NAMALWA (cell line): ENCODE data around the gene MYL12A.
A peak's percentile ranks its signal among the peaks of the same experiment; 100 is the strongest.
"Not testable (repeated sequence)": the region's sequence is repeated elsewhere in the genome, so short reads cannot be mapped to it uniquely, and the experiment has no call there.

ENCODE experiments used
- DNase-seq: peaks from one replicate; pipeline ENCODE4 v3.0.0-alpha.2; 2015; ENCODE audit warnings: low spot score

Gene MYL12A

GRCh38 chr18:3247240-3248061 is at the start of gene MYL12A:
Gene MYL12A (plus strand): TSS chr18:3247801. CDS start chr18:3253248, 5,447 bp downstream.
- peak; percentile 96 for DNase-seq

GRCh38 chr18:3198260-3198860 is 49.2 kb upstream of the MYL12A start:
- not testable (repeated sequence) for DNase-seq

GRCh38 chr18:3199942-3200645 is 47.5 kb upstream of the MYL12A start:
- DNase-seq = no peak

- no peak for DNase-seq
These were observed 42.4 kb upstream of the MYL12A start for GRCh38 chr18:3205239-3205638.

- DNase-seq = no peak
These were observed 40.0 kb upstream of the MYL12A start for GRCh38 chr18:3207565-3207964.

GRCh38 chr18:3209859-3210569 is 37.6 kb upstream of the MYL12A start:
- no peak for DNase-seq

- DNase-seq = no peak
These were observed 36.2 kb upstream of the MYL12A start for GRCh38 chr18:3211236-3211992.

GRCh38 chr18:3212657-3213056 is 34.9 kb upstream of the MYL12A start:
- DNase-seq = no peak

- peak; percentile 19 for DNase-seq
These were observed 34.1 kb upstream of the MYL12A start for GRCh38 chr18:3213300-3214059.

GRCh38 chr18:3214855-3215637 is 32.6 kb upstream of the MYL12A start:
- no peak for DNase-seq

- no peak for DNase-seq
These were observed 30.6 kb upstream of the MYL12A start for GRCh38 chr18:3216987-3217386.

GRCh38 chr18:3217948-3218647 is 29.5 kb upstream of the MYL12A start:
- DNase-seq = peak; percentile 6

- DNase-seq = no peak
These were observed 28.8 kb upstream of the MYL12A start for GRCh38 chr18:3218819-3219218.

GRCh38 chr18:3219241-3219630 is 28.4 kb upstream of the MYL12A start:
- DNase-seq = no peak

GRCh38 chr18:3219631-3220335 is 27.8 kb upstream of the MYL12A start, which contains the start of gene MYOM1:
Gene MYOM1 (minus strand): TSS chr18:3219968. CDS start chr18:3215223, 4,745 bp downstream.
- DNase-seq = no peak

- DNase-seq = not testable (repeated sequence)
These were observed 26.7 kb upstream of the MYL12A start for GRCh38 chr18:3220868-3221267.

- no peak for DNase-seq
These were observed 26.1 kb upstream of the MYL12A start for GRCh38 chr18:3221496-3221895.

- DNase-seq = no peak
These were observed 24.2 kb upstream of the MYL12A start for GRCh38 chr18:3223356-3223755.

- no peak for DNase-seq
These were observed 23.4 kb upstream of the MYL12A start for GRCh38 chr18:3224223-3224622.
